Esophagus muscularis mucosa (tissue), 3 donors: ENCODE measurements around the gene LMAN2.

ENCODE experiments used
- POLR2AphosphoS5 ChIP-seq, 2 donors: sonication (generic); formaldehyde crosslinking; IDR thresholded peaks; one replicate each; pipeline ENCODE4 v1.6.1; 2017; ENCODE audit warnings: antibody characterized with exemption in 2 of 2
- TF ChIP-seq, protein P1 (sequence below), 3 experiments: fragments of 200-600 bp in 2 of 3; fragments of 450-650 bp in 1 of 3; sonication (generic) in 2 of 3; IDR thresholded peaks; one replicate each; pipeline ENCODE4 v1.5.1; 2017 to 2019; ENCODE audit warnings: antibody characterized with exemption in 3 of 3, mild to moderate bottlenecking in 2 of 3, moderate library complexity in 1 of 3

DNA sequence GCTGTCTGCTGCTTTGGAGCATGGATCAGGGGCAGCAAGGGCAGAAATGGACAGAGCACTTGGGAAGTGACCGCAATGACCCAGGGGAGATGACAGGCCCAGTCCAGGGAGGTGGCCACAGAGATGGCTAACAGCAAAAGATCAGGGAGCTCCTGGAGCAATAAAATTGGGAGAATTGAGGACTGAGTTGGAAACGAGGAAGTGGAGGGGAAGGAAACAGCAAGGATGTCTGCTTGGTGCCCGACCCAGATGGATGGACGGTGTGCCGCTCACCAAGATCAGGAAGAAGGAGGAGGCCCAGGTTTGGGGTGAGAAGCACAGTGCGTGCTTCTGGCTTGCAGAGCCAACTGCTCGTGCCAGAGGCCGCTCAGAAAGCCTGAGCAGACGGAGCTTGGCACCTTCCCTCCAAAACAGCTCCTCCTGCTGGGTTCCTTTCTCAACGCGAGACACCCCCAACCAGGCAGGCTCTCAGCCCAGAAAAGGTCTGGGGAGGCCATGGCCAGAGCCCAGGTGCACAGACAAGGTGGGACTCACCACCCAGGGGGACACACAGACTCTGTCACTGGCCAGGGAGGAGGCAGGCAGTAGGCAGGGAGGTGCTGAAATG lies 31.1 kb upstream of the LMAN2 start:
- TF ChIP-seq, protein P1, sequence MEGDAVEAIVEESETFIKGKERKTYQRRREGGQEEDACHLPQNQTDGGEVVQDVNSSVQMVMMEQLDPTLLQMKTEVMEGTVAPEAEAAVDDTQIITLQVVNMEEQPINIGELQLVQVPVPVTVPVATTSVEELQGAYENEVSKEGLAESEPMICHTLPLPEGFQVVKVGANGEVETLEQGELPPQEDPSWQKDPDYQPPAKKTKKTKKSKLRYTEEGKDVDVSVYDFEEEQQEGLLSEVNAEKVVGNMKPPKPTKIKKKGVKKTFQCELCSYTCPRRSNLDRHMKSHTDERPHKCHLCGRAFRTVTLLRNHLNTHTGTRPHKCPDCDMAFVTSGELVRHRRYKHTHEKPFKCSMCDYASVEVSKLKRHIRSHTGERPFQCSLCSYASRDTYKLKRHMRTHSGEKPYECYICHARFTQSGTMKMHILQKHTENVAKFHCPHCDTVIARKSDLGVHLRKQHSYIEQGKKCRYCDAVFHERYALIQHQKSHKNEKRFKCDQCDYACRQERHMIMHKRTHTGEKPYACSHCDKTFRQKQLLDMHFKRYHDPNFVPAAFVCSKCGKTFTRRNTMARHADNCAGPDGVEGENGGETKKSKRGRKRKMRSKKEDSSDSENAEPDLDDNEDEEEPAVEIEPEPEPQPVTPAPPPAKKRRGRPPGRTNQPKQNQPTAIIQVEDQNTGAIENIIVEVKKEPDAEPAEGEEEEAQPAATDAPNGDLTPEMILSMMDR (IDR thresholded peaks at IDR 0.05): peak; percentile 39 to 52 (median 48)
- peak in 1 of 2 donors; percentile 42 for TF ChIP-seq POLR2AphosphoS5 (IDR thresholded peaks at IDR 0.05)
